ENCODE measurements around the gene KCNQ4. TPM values are rescaled to one million over a fixed set of nuclear protein-coding genes. Genes with fewer than 3 reads are reported as not detected.

Gene KCNQ4
- total and polyA plus RNA-seq, 2 of the 13 experiments (the other 11 are each of a cell fraction or from before 2014, with no cell fraction given), result 0.02 to 0.09 TPM

- no TSS peak for BruUV-seq (replicated peaks)
- CTCF ChIA-PET (ENCODE audit: low intra/inter-chr PET ratio, low total read pairs), result no interaction called here
- in situ Hi-C loops (cut with HindIII; ENCODE audit: extremely low pct_ligation_motif_present, low pct_unique_long_range_greater_than_20kb), result loop anchor here (10.0 kb wide), 1 partner anchor 209 kb away; no protein-coding TSS in a partner anchor
Observed at GRCh38 chr1:40833979-40834378, 50.4 kb downstream of the KCNQ4 start.

More at GRCh38 chr1:40833979-40834378, 50.4 kb downstream of the KCNQ4 start:
- no peaks in the 10 kb centered on the region for H3K36me3 ChIP-seq (replicated peaks in 1 of 2; ENCODE audit: control insufficient read depth in 1 of 2, insufficient read depth in 2 of 2, low read length in 2 of 2)
- no peak for DNase-seq (ENCODE audit: low spot score)
- no peak overlapping the region for H3K4me3 ChIP-seq (replicated peaks in 1 of 3; ENCODE audit: insufficient read depth in 1 of 3, low read depth in 2 of 3, low read length in 3 of 3)
- no peaks in the 10 kb centered on the region for H3K79me2 ChIP-seq (ENCODE audit: insufficient read depth, low read length)
- no peak for FAIRE-seq
- POLR2A ChIA-PET, result no interaction called here
- no peaks in the 10 kb centered on the region for H4K20me1 ChIP-seq (ENCODE audit: insufficient read depth, low read length)
- TF ChIP-seq ZNF691 (CRISPR knock-in tag; IDR thresholded peaks at IDR 0.05; ENCODE audit: borderline replicate concordance, low read depth) (no peak), PBX2 (CRISPR knock-in tag; IDR thresholded peaks at IDR 0.05) (no peak), ZNF800 (CRISPR knock-in tag; IDR thresholded peaks at IDR 0.05) (no peak), ZNF672 (CRISPR knock-in tag; IDR thresholded peaks at IDR 0.05) (no peak), MTERF4 (CRISPR knock-in tag; IDR thresholded peaks at IDR 0.05) (no peak), FOXP4 (CRISPR knock-in tag; IDR thresholded peaks at IDR 0.05) (no peak), NFKB2 (CRISPR knock-in tag; IDR thresholded peaks at IDR 0.05; ENCODE audit: borderline replicate concordance) (no peak), ZNF512B (CRISPR knock-in tag; IDR thresholded peaks at IDR 0.05; ENCODE audit: borderline replicate concordance) (no peak), MAFG (CRISPR knock-in tag; IDR thresholded peaks at IDR 0.05) (no peak), RNF2 (conservative IDR thresholded peaks at IDR 0.05; ENCODE audit: low read depth) (no peak), SIX1 (CRISPR knock-in tag; IDR thresholded peaks at IDR 0.05; ENCODE audit: borderline replicate concordance) (no peak), ASH2L (IDR thresholded peaks at IDR 0.05; ENCODE audit: insufficient read length, low read depth, low read length) (no peak), ZNF205 (CRISPR knock-in tag; IDR thresholded peaks at IDR 0.05) (no peak), REXO4 (CRISPR knock-in tag; IDR thresholded peaks at IDR 0.05; ENCODE audit: borderline replicate concordance) (no peak), ZNF430 (CRISPR knock-in tag; IDR thresholded peaks at IDR 0.05) (no peak), ADNP (CRISPR knock-in tag; IDR thresholded peaks at IDR 0.05) (no peak)
- no peak overlapping the region for H3K4me2 ChIP-seq (ENCODE audit: low read depth, low read length)
- H3K27me3 ChIP-seq (ENCODE audit: control insufficient read depth in 1 of 2, insufficient read depth in 2 of 2, low read length in 2 of 2), result no peaks in the 10 kb centered on the region; a peak in 1 of 5 replicates
- intact Hi-C loops (cut with micrococcal nuclease; ENCODE audit: unreplicated experiment), result no loop called here
- H3K27ac ChIP-seq (ENCODE audit: extremely low read length, insufficient read depth, low read length), result no peak overlapping the region
- ATAC-seq, result no peak
- no peak overlapping the region for H2AFZ ChIP-seq (ENCODE audit: low read length)
- WGBS (ENCODE audit: low lambda C conversion rate), result 0% methylated on average over 1 of the region's 1 CpG
- no peak overlapping the region for H3K9ac ChIP-seq (ENCODE audit: insufficient read depth, low read depth, low read length)
- peaks cover 24% of the 10 kb centered on the region; the same call in 1 of the 2 replicates for H3K4me1 ChIP-seq (ENCODE audit: insufficient read depth, low read length)
- H3K9me3 ChIP-seq (ENCODE audit: low read length), result no peaks in the 10 kb centered on the region

Measured in HepG2 (cell line).